GM13977 (cell line): ENCODE data around the gene OLFM1.

ENCODE experiments used
- DNase-seq: peaks from one replicate; pipeline ENCODE4 v3.0.0; 2012; ENCODE audit warnings: low spot score
- in situ Hi-C: fragments of 300-500 bp; cut with MboI; formaldehyde crosslinking; loops from one replicate; pipeline ENCODE4 v1.12.0; 2022; ENCODE audit warnings: low sequenced_read_pairs, low pct_unique_long_range_greater_than_20kb, mixed read lengths, inconsistent platforms; ENCODE audit not compliant: unreplicated experiment
- TF ChIP-seq, protein P1 (sequence below): IDR thresholded peaks from 2 replicates; pipeline ENCODE4 v1.5.1; 2012; ENCODE audit warnings: mild to moderate bottlenecking, control low read depth; ENCODE audit not compliant: insufficient read depth; ENCODE audit errors: extremely low read depth, missing control alignments

The OLFM1 gene

DNA sequence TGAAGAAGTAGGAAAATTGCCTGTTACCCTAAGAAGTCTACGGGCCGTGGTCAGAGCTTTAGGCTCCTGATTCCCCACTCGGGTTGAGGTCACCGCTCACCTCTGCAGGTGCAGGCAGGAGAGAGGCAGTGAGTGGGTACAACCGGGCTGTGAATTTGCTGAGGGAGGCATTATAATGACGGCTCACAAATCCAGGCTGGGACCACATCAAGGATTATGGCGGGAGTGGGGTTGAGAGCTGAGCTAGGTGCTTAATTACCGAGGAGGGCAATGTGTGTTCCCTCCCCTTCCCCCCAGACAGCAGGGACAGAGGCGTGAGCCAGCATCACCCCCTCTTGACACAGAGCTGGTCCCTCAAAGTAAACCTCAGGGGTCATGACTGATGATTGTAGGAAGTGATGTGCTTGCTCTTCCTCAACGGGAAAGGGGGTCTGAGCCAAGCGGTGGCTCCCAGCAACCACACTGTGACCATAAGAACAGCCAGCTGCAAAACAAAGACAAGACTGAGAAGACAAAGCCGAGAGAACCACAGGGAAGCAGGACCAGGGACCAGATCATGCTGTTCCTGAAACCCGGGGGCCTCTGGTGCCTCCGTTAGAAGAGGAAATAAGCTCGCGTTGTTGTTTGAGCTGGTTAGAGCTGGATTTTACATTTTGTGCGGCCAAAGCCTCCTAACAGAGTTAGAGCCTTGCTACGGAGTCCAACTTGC is 77.7 kb downstream of the OLFM1 start:
- in situ Hi-C loops = no loop called here
- TF ChIP-seq, protein P1, sequence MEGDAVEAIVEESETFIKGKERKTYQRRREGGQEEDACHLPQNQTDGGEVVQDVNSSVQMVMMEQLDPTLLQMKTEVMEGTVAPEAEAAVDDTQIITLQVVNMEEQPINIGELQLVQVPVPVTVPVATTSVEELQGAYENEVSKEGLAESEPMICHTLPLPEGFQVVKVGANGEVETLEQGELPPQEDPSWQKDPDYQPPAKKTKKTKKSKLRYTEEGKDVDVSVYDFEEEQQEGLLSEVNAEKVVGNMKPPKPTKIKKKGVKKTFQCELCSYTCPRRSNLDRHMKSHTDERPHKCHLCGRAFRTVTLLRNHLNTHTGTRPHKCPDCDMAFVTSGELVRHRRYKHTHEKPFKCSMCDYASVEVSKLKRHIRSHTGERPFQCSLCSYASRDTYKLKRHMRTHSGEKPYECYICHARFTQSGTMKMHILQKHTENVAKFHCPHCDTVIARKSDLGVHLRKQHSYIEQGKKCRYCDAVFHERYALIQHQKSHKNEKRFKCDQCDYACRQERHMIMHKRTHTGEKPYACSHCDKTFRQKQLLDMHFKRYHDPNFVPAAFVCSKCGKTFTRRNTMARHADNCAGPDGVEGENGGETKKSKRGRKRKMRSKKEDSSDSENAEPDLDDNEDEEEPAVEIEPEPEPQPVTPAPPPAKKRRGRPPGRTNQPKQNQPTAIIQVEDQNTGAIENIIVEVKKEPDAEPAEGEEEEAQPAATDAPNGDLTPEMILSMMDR = no peak
- no peak for DNase-seq

DNA sequence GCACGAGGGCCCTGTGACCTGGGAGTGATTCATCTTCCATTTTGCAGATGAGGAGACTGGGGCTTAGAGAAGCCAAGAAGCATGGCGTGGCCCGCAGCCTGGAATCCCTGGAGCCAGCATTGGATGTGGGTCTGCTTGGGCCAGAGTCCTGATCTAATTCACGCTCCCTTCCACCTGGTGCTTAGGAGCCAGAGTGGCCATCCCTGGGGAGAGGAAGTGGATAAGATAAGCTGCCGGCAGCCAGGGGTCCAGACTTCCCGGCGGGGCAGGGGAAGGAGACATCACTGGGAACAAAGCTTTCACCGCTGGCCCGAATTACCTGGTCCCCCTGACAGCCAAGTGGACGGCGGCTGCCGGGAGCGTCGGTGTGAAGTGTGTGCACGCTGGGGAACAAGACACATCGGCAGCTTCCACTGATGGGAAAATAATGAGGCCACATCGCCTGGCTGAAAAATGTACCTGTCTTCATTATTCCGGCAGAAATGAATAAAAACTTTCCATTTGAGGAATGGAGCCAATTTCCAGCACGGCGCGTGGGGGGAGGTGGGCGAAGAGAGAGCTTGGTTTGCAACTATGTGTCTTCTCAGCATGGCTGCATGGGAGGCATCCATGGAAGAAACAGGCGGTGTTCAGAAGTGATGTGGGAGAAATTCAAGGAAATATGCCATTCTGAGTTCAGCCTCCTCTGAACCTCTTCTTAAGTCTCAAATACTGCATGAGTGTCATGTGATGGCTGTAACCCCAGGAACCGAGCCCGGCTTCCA is 78.5 kb downstream of the OLFM1 start:
- in situ Hi-C loops = no loop called here
- no peak for DNase-seq
- TF ChIP-seq, protein P1 = no peak

DNA sequence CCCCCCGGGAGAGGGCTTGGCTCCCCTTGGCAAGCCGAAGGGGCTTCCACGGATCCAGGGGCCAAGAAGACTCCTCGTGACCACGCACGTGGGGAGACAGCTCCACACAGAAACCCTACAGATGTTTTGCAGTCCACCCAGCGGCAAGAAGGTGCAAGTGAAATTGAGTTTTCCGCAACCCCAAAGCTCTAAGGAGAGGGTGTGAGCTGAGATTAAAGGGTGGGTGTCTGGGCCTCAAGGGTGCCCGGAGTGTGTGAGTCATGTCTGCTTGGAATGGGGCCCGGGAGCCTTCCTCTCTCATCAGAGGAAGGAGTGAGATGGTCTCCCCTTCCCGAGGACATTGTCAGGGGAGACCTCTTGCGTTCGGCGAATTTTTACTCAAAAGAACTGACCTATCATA is 79.1 kb downstream of the OLFM1 start:
- TF ChIP-seq, protein P1 = no peak
- in situ Hi-C loops = no loop called here
- DNase-seq = no peak

DNA sequence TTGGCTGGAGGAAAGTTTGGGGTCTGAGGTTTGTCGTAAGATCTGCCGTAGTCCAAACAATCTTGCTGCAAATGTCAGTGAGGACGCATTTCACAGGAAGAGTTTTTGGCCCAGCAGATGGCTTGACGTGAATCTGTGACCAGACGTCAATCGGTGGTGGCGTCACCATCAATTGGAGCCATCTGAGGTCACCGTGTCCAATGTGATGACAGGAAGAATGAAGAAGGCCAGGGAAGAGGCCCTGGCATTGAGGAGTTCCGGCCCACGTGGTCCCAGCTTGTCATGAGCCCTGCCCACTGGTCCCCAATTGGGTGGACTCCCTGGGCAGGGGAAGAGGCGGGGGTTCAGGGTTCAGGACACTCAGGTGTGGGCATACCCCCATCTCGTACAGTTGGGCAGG is 79.9 kb downstream of the OLFM1 start:
- TF ChIP-seq, protein P1 = no peak
- no peak for DNase-seq
- in situ Hi-C loops = no loop called here

DNA sequence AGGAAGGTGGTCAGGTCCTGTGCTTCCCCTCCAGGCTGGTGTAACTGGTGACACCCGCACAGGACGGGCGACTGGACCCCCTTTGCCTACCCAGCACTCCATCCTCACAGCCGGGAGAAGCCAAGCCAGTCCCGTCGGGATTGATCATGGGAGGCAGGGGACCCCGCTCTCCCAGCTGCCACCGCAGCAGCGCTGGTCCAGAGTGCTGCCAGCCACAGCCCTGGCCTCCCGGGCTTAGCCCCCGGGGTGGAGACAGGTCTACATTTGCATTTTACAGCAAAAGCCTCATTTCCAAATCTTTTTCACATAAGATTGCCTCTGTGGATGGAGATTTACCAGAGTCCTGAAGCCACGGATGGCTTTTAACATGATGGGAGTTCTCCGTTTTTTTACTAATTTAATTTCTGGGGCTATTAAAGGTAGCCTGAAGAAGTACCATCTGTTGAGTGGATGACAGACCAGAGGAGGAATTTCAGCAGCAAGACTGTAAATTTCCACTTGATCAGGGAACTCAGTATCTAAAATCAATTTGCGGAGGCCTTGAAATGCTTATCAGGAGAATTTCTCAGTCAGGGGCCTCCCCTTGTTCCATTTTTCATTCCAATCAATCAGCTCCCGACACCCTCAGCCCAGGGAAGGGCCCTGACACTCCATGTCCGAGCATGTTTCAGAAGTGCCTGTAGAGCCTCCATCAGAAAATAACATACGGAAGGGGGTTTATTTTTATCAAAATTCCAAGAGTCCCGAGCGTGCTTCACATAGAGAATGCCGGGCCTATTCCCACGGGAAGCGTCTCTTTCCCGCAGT is 80.6 kb downstream of the OLFM1 start:
- no peak for DNase-seq

DNA sequence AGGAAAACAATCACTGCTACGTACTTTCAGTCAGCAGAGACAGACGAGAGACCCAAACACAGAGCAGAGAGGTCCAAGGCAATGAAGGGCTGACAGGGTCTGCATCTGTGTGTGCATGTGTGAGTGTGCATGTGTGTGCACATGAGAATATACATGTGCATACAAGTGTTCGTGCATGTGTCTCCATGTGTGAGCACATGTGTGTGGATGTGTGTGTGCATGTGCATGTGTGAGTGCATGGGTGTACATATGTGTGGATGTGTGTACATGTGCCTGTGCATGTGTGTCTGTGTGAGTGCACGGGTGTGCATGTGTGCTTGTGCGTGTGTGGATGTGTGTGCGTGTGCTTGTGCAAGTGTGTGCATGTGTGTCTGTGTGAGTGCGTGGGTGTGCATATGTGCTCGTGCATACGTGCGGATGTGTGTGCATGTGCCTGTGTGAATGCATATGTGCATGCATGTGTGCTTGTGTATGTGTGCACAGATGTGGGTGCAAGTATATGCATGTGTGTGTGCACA is 82.3 kb downstream of the OLFM1 start:
- TF ChIP-seq, protein P1 = no peak
- DNase-seq = no peak
- in situ Hi-C loops = no loop called here

More for the DNA sequence above, 80.6 kb downstream of the OLFM1 start:
- TF ChIP-seq, protein P1 = no peak
- in situ Hi-C loops = no loop called here
